BJ (cell line): ENCODE results near the gene OGFRL1. TPM values are rescaled to one million over a fixed set of nuclear protein-coding genes. Genes with fewer than 3 reads are reported as not detected.

Experiments
- CTCF ChIA-PET: fragments of 350-600 bp; formaldehyde crosslinking; extraction: SDS; loops from one replicate; lab custom pipeline; 2021; ENCODE audit warnings: antibody characterized with exemption, inconsistent platforms; lab: Yijun Ruan, JAX
- POLR2A ChIA-PET: fragments of 300-600 bp; sonication (Branson Sonifier 250); formaldehyde crosslinking; extraction: SDS; loops from one replicate; lab custom pipeline; 2021; ENCODE audit warnings: antibody characterized with exemption; lab: Charles Lee
- DNase-seq: peaks from one replicate; pipeline ENCODE4 v3.0.0-alpha.2; 2011; ENCODE audit warnings: low read depth
- H3K27me3 ChIP-seq: 2 replicates; pipeline ENCODE4 v1.6.0; 2011; ENCODE audit warnings: low read length; ENCODE audit not compliant: control insufficient read depth, insufficient read depth
- H3K36me3 ChIP-seq: 2 replicates; pipeline ENCODE4 v1.5.1; 2011; ENCODE audit warnings: low read length; ENCODE audit not compliant: control insufficient read depth, insufficient read depth
- H3K4me3 ChIP-seq: 2 replicates; pipeline ENCODE4 v1.5.1; 2011; ENCODE audit warnings: low read depth, mild to moderate bottlenecking, control low read depth, low read length
- CTCF ChIP-seq: IDR thresholded peaks from 2 replicates; pipeline ENCODE4 v1.5.1; 2011; ENCODE audit warnings: low read depth, mild to moderate bottlenecking, control low read depth, inconsistent platforms, low read length, moderate library complexity; ENCODE audit not compliant: insufficient read depth
- polyA plus RNA-seq: library from polyadenylated mRNA; depleted of rRNA; stranded (reverse); fragments of >200 nt; gene quantifications from 2 replicates; pipeline ENCODE4 v1.2.3, GENCODE V29; 2011

The OGFRL1 gene
- polyA plus RNA-seq, 1 experiment: 5.2 TPM

- Histone ChIP-seq H3K27me3 (no peaks in the 10 kb centered on the region), H3K36me3 (no peaks in the 10 kb centered on the region), H3K4me3 (no peak overlapping the region)
- CTCF ChIA-PET: no interaction called here
- no peak for TF ChIP-seq CTCF
- POLR2A ChIA-PET: no interaction called here
- no peak for DNase-seq
Measured at GRCh38 chr6:71284785-71285184, 3.8 kb upstream of the OGFRL1 start.

- no peak overlapping the region for H3K4me3 ChIP-seq
- no peaks in the 10 kb centered on the region for H3K36me3 ChIP-seq
- no peaks in the 10 kb centered on the region for H3K27me3 ChIP-seq
- no peak for TF ChIP-seq CTCF
- ChIA-PET CTCF (interaction anchor here (0.8 to 1.9 kb wide), 5 partner anchors 25 to 96 kb away, joined by 3 to 8 read pairs (median 4); no protein-coding TSS in a partner anchor), POLR2A (no interaction called here)
- DNase-seq: no peak
Measured at GRCh38 chr6:71287038-71287437, 1.6 kb upstream of the OGFRL1 start.

- no peak for TF ChIP-seq CTCF
- ChIA-PET CTCF (interaction anchor here (0.6 to 1.9 kb wide), 11 partner anchors 8 to 195 kb away, joined by 3 to 8 read pairs (median 4); no protein-coding TSS in a partner anchor), POLR2A (interaction anchor here (0.6 kb wide), 1 partner anchor 9 kb away, joined by 4 read pairs; no protein-coding TSS in a partner anchor)
- no peaks in the 10 kb centered on the region for H3K27me3 ChIP-seq
- no peaks in the 10 kb centered on the region for H3K36me3 ChIP-seq
- DNase-seq: no peak
- H3K4me3 ChIP-seq: peak overlapping the region; percentile 79
Measured at GRCh38 chr6:71287926-71288227, 734 bp upstream of the OGFRL1 start.

GRCh38 chr6:71289039-71289801 is 609 bp downstream of the OGFRL1 start:
- POLR2A ChIA-PET: no interaction called here
- no peaks in the 10 kb centered on the region for H3K27me3 ChIP-seq

More at GRCh38 chr6:71289039-71289801, 609 bp downstream of the OGFRL1 start:
- H3K4me3 ChIP-seq: peak overlapping the region; percentile 70
- H3K36me3 ChIP-seq: no peaks in the 10 kb centered on the region
- no peak for DNase-seq
- CTCF ChIA-PET: interaction anchor here (1.0 to 1.8 kb wide), 10 partner anchors 9 to 194 kb away, joined by 3 to 6 read pairs (median 4); no protein-coding TSS in a partner anchor
- no peak for TF ChIP-seq CTCF
